C4-2B (cell line): ENCODE data around the gene AGO1.
"Not testable (repeated sequence)": the region's sequence is repeated elsewhere in the genome, so short reads cannot be mapped to it uniquely, and the experiment has no call there.

Experiments used
- H3K27ac ChIP-seq: fragments of 450-650 bp; 2 replicates; pipeline ENCODE4 v1.5.1; 2017
- ZFX ChIP-seq: fragments of 450-650 bp; IDR thresholded peaks from 2 replicates; pipeline ENCODE4 v1.6.1; 2017
- TF ChIP-seq, protein P1 (sequence below): fragments of 450-650 bp; conservative IDR thresholded peaks from 2 replicates; pipeline ENCODE4 v1.5.1; 2017; ENCODE audit warnings: mild to moderate bottlenecking

AGO1 gene

DNA sequence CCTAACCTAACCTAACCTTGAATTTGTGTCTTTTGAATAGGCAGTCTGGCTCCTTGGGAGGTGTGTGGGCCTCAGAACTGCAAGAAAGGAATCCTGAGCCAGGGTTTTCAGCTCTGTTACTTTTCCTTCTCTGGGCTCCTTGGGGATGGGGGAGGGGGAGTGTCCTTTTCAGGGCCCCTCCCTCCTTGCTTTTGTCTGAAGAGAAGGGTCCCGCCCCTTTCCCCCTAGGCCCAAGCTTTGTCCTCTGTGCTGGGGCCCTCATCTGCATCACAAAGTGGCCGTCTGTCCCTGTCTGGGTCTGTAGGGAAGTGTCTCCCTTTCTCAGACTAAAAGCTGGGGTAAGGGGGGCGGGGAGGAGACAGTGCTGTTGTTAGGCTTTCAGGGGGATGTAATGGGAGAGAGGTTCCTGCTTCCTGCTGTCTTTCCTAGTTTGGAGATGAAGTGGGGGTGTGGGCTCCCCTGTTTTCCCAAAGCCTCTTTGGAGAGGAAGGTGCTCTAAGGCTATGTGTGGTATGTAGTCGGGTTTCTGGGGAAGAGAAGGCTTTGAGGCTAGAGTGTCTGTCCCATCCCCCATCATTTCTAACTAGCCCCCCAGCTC, 3.1 kb downstream of the AGO1 start:
- TF ChIP-seq ZFX = no peak
- TF ChIP-seq, protein P1, sequence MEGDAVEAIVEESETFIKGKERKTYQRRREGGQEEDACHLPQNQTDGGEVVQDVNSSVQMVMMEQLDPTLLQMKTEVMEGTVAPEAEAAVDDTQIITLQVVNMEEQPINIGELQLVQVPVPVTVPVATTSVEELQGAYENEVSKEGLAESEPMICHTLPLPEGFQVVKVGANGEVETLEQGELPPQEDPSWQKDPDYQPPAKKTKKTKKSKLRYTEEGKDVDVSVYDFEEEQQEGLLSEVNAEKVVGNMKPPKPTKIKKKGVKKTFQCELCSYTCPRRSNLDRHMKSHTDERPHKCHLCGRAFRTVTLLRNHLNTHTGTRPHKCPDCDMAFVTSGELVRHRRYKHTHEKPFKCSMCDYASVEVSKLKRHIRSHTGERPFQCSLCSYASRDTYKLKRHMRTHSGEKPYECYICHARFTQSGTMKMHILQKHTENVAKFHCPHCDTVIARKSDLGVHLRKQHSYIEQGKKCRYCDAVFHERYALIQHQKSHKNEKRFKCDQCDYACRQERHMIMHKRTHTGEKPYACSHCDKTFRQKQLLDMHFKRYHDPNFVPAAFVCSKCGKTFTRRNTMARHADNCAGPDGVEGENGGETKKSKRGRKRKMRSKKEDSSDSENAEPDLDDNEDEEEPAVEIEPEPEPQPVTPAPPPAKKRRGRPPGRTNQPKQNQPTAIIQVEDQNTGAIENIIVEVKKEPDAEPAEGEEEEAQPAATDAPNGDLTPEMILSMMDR = no peak
- H3K27ac ChIP-seq = no peak overlapping the region

DNA sequence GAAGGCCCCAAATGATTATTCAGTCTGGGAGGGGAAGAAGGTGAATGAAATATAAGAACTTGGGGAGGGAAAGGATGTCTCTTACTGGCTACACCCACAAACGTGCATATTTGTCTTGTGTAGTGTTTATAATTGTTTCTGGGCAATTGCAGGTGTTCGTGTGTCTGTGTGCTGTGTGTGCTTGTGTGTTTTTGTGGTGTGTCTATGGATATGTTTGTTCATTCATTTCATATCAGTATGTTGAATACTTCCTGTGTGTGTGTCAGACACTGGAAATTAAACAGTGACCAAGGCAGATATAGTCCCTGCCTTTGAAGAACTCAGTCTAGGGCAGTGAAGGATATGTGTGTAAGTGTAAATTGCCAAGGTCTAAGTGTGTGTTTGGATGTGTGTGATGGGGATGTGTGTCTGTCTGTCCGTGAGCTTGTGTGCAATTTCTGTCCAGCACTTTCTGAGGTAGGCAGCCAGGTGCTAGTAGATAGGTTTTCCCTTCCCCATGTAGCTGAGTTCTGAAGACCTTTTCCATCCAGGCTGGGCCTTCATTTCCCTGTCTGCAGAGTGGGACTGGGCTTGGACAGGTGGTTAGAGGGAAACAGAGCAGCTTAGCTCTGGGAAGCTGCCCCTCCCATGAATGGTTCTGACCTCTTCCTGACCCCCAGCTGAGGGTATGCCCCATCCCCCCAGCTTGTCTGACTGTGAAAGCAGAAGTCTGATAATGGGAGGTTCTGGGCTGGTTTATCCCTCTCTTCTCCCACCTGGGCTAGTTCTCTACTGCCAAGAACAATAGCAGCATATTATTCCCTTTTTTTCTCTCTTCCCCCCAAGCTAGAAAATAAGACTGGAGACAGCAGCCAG, 3.8 kb downstream of the AGO1 start:
- no peak for TF ChIP-seq ZFX
- TF ChIP-seq, protein P1 = no peak
- H3K27ac ChIP-seq = no peak overlapping the region

DNA sequence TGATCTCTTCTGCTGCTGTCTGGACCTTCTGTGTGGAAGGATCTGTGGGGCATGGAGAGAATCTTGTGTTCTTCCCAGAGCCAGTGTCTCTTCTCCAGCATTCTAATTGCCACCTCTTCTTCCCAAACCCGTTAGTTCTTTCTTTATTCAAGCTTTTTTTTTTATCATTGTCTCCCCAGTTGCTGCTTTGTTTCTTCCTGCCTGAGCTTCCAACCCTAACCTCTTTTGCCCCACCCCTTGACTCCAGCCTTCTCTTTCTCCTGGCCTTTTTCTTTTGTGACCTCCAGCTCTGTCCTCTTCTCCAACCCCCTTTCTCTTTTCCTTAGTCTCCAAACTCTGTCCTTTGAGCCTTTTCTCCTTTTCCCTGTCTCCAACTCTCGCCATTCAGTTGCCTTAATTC, 4.5 kb downstream of the AGO1 start:
- H3K27ac ChIP-seq = no peak overlapping the region
- TF ChIP-seq ZFX = no peak

DNA sequence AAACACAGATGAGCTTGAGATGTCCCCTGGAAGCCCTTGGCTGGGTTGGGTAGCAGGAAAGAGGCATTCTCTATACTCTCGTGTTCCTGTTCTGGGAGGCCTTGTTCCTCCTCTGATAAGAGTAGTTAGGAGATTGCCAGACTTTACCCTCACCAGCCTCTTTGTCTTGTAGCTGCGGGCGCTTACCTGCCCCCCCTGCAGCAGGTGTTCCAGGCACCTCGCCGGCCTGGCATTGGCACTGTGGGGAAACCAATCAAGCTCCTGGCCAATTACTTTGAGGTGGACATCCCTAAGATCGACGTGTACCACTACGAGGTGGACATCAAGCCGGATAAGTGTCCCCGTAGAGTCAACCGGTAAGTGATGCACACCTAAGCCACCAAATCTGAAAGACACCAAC, 5.2 kb downstream of the AGO1 start:
- H3K27ac ChIP-seq = no peak overlapping the region
- no peak for TF ChIP-seq ZFX
- TF ChIP-seq, protein P1 = no peak

DNA sequence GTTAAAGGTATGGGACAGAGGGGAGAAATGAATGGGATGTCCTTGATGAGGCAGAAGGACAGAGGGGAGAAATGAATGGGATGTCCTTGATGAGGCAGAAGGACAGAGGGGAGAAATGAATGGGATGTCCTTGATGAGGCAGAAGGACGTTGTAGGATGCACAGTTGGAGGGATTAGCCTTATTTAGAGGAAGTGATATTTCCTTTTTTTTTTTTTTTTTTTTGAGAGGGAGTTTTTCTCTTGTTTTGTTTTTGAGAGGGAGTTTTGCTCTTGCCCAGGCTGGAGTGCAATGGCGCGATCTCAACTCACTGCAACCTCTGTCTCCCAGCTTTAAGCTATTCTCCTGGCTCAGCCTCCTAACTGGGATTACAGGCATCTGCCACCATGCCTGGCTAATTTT, 6.0 kb downstream of the AGO1 start:
- H3K27ac ChIP-seq = not testable (repeated sequence)

DNA sequence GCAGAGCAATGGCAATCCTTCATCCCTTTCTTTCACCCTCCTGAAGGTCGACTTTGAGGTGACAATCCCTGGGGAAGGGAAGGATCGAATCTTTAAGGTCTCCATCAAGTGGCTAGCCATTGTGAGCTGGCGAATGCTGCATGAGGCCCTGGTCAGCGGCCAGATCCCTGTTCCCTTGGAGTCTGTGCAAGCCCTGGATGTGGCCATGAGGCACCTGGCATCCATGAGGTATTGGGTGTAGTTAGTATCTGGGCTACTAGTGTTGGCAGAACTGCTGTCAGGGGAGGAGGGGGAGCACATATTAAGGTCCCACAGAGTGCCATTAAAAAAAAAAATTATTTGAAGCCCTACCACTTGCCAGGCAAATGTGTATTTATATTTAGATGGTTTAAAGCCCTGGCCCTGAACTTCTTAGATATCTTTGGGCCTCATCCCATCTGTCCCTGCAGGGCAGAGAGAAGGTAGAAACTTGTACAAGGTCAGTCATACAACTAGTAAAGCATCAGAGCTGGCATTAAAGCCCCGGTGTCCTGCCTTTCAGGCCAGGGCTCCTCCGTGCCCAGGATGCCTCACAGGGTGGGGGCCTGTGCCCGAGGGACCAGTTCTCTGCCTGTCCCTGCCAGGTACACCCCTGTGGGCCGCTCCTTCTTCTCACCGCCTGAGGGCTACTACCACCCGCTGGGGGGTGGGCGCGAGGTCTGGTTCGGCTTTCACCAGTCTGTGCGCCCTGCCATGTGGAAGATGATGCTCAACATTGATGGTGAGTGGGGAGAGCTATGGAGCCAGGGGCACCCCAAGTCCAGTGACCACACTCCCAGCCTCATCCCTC, 10.3 kb downstream of the AGO1 start:
- TF ChIP-seq, protein P1 = no peak
- no peak for TF ChIP-seq ZFX
- no peak overlapping the region for H3K27ac ChIP-seq

DNA sequence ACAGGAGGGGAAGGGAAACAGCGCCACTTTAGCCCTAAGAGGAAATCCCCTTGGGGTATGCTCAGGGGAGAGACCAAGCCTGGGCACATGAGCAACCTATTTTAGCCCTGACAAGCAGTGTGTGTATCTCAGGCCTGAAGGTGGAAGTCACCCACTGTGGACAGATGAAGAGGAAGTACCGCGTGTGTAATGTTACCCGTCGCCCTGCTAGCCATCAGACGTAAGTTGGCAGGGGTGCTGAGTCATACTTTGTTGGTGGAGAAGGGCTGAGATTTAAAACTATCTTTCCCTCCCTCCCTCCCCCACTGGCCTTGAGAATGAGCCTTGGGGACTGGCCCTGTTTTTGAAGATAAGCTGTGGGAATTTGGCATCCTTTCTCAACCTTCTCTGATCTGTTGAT, 11.2 kb downstream of the AGO1 start:
- no peak overlapping the region for H3K27ac ChIP-seq
- no peak for TF ChIP-seq ZFX
- TF ChIP-seq, protein P1 = no peak

DNA sequence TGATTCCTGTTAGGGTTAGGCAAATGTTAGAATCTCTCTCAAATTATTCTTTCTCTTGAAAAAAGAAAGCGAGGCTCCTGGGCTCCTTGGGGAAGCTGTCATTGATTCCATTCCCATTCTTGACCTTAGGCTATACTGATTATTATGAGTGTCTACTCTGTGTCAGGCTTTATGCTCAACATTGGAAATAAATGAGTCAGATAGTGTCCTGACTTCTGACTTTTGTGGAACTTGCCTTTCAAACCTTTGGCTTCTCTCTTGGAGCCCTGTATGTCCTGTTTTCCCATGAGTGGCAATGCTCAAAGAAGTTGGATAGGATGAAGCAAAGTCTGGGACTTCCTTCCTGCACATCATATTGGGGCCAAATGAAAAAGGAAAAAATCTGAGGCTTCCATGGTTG, 11.6 kb downstream of the AGO1 start:
- H3K27ac ChIP-seq = no peak overlapping the region
- TF ChIP-seq, protein P1 = no peak
- TF ChIP-seq ZFX = no peak
